IPS-18c (cell line): ENCODE measurements around the gene FRMPD4.

Experiments used
- H3K4me3 ChIP-seq: 2 replicates; pipeline ENCODE4 v1.7.0; 2013; ENCODE audit warnings: low read depth, mild to moderate bottlenecking, low read length, moderate library complexity; ENCODE audit not compliant: insufficient read depth
- H3K9me3 ChIP-seq: one replicate; pipeline ENCODE4 v1.6.1; 2013; ENCODE audit warnings: mild to moderate bottlenecking, low read length, moderate library complexity; ENCODE audit not compliant: control insufficient read depth, insufficient read depth

FRMPD4 gene

DNA sequence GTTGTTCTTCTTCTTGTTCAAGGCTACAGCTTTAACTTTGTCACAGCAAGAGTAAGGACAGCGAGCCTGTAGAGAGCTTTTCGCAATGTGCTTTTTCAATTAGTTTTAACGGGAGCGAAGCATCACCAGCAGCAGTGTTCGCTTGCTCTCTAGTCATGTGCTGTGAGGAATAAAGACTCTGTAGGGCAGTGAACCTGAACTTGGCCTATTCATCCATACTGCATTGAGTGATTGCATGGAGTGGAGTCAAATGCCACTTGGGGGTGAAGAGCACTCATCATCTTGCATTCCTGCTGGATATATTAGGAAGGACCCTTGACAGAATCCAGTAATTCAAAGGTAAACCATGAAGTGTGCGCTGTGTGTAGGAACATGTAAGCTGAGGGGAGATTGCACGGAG, 240.0 kb downstream of the FRMPD4 start:
- Histone ChIP-seq H3K4me3 (no peak overlapping the region), H3K9me3 (peaks cover 8% of the 10 kb centered on the region)

DNA sequence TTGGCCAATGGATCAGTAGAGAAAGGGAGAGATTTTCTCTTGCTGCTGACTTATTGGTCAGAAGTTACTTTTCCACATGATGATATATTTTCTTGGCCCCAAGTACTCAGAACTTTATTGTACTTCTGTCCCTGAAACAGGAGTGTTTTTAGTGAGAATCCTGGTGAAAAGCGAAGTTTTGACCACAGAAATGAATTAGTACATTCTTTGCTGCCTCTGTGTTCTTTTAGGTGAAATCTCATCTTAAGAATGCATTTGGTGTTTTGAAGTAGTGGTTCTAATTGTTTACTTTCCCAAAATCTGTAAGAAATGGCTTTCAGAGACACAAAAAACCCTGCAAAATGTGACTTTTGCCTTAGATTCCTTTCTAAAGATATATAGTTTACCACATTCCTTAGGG, 240.4 kb downstream of the FRMPD4 start:
- Histone ChIP-seq H3K4me3 (no peak overlapping the region), H3K9me3 (peaks cover 8% of the 10 kb centered on the region)

DNA sequence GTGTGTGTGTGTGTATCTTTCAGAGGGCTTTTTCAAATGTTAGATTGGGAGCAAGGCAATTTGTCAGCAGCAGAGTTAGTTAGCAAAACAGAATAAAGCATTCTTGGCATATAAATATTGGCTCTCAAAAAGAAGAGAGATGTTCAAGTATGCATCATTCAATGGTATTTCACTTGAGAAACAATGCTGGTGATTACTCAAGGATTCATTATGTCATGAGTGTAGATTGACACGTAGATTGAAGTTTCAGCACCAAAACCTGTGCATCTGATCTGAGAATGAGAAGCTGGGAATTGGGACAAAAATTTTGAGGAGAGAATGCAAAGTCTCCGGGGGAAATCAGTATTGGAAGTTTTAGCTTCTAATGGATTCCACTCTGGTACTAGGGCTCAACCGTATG, 241.4 kb downstream of the FRMPD4 start:
- peaks cover 8% of the 10 kb centered on the region for H3K9me3 ChIP-seq
- H3K4me3 ChIP-seq = no peak overlapping the region

DNA sequence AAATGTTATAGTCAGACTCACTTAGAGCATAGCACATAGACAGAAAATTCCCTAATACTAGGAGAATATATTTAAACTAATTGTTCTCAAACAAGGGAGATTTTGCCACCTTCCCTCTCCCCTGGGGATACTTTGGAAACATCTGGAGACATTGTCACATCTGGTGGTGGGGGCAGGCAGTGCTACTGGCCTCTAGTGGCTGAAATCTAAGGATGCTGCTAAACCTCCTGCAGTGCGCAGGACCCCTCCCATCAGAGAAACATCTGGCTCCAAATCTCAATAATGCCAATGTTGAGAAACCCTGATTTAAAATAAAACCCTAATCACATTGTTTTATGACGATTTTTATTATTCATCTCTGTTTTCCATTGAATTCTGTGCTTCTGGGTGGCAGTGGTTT, 244.9 kb downstream of the FRMPD4 start:
- Histone ChIP-seq H3K9me3 (no peaks in the 10 kb centered on the region), H3K4me3 (no peak overlapping the region)

DNA sequence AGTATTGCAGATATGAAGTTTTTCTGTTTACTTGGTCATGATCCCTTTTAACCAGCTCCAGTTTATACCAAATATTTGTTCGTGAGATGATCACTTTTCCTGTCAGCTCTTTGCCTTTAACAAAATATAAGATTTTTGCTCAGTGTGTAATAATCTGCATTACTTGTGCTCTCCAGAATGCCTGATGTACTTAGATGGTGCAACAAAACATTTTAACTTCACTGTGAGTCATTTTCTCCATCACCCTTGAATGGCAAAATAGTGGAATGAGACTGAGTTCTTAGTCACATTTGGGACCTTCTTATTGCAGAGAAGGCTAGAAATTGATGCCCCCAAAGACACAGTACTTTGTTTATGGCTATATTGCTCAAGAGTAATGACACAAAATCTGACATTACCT, 252.0 kb downstream of the FRMPD4 start:
- H3K9me3 ChIP-seq = no peaks in the 10 kb centered on the region
- H3K4me3 ChIP-seq = no peak overlapping the region

DNA sequence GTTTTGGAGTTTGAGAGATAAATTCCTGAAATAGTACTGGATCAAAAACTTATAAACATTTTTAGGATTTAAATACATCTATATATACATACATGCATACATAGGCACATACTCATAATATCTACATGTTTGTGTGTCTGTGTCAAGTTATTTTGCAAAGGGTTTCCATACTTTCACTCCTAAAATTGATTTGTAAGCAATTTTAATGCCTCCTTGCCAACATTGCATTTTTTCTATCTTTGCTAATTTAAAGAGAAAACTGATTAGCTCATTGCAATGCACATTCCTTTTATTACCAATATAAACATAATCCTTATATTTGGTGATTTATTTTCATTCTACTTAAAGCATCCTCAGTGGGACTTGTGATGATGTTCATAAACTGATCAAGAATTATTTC, 258.3 kb downstream of the FRMPD4 start:
- no peak overlapping the region for H3K4me3 ChIP-seq
- no peaks in the 10 kb centered on the region for H3K9me3 ChIP-seq

DNA sequence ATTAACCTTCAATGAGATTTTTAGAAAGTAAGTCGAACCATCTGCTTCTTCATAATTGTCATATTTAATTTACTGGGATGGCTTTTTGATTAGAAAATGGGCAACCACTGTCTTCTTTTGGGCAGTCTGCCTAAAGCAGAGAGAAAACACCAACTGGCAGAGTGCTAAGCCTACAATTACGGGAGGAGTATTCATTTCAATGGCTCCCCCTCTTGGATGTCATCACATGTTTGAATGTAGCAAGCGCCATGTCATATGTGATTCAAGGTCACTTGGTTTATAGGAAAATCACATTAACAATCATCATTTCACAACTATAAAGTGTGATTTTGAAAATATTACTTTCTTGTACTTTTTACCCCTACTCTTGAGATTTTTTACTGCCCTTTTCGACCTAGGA, 261.9 kb downstream of the FRMPD4 start:
- Histone ChIP-seq H3K9me3 (peaks cover 2% of the 10 kb centered on the region), H3K4me3 (no peak overlapping the region)

DNA sequence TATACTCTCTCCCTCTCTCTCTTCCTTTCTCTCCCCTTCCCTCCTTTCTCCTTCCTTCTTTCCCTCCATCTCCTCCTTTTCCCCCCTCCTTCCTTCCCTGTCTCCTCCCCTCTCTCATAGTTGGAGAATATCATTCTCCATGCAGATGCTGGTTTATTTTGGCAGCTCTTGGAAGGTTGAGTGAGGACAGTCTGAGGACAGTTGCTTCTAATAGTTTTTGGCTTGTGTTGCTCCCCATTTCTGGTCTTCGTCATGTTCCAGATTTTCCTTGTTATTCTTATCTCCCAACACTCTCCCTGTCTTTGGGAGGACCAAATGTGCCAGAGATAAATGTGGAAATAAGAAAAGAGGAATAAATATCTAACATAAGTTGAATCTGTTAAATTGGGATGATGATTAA, 263.0 kb downstream of the FRMPD4 start:
- no peak overlapping the region for H3K4me3 ChIP-seq

DNA sequence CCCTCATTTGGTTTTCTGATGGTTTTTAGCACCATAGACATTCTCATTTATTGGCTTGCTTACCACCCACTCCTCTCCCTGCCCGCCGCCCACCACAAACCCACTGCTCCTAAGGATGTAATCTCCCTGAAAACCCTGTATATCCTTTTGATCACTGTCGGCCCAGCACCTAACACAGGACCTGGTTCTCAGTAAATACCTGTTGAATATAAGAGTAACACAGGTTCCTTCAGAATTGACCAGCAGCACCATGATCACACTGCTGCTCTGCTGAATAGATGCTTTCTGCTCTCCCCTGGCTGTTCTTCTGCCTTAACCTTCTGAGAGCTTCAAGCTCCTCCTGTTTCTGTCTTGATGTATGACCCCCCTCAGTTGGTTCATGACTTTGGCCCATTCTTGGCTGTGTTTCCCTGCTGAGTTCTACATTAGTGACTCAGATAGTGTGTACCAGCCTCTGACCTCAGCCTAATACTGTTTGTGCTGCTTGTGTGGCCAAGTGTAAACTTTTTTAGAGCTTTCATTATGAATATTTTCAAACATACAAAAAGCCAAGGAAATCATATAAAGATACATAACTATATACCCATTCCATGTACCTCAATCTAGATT, 265.3 kb downstream of the FRMPD4 start:
- Histone ChIP-seq H3K4me3 (no peak overlapping the region), H3K9me3 (peaks cover 2% of the 10 kb centered on the region)

More for the DNA sequence above, 263.0 kb downstream of the FRMPD4 start:
- peaks cover 2% of the 10 kb centered on the region for H3K9me3 ChIP-seq

DNA sequence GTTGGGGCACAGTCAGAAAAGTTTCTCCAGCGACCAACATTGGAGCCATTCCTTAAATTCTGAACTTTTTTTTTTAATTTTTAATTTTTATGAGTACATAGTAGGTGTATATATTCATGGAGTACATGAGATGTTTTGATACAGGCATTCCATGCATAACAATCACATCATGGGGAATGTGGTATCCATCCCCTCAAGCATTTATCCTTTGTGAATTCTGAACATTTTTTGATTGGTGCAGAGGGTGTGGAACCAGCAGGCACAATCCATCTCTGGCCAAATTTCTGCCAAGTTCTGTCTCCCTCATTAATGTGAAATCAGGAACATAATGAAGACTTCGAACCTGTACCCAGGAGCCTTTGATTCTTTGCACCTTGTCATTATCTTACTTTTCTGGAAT, 267.0 kb downstream of the FRMPD4 start:
- H3K9me3 ChIP-seq = peaks cover 2% of the 10 kb centered on the region
- H3K4me3 ChIP-seq = no peak overlapping the region

DNA sequence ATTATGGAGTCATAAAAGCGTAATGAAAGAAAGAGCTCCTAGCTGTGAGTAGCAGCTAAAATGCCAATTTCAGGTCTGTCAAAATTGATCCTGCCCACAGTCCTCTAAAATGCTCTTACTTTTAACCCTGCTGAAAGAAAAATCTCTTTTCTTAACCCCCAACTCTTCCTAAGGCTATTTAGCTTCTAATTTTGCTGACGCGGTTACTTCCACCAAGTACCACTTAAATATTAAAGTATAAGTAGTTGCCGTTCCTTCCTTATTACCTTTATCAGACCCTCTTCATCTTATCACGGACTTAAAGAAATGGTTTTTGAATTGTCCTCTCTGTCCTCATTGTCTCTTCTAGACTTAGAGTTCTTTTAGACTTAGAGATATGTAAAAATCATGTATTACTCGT, 272.2 kb downstream of the FRMPD4 start:
- Histone ChIP-seq H3K9me3 (no peaks in the 10 kb centered on the region), H3K4me3 (no peak overlapping the region)

DNA sequence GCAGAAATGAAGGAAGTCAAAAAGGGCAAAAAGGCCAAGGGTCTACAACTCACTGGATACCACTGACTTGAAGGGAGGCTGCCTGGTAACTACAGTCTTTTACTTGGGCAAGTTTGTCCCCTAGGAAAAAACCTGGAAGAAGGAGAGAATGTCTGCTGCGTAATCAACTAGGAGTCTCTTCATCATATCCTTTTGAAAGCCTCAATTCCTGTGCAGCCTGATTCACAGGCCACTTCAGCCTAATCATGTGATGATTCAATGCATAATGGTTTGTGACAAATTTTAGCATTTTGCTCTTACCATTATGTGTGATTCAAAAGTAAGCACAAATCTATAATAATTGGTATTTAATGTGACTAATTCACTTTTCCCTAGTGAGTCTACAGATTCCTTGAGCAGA, 273.6 kb downstream of the FRMPD4 start:
- no peak overlapping the region for H3K4me3 ChIP-seq
- no peaks in the 10 kb centered on the region for H3K9me3 ChIP-seq

DNA sequence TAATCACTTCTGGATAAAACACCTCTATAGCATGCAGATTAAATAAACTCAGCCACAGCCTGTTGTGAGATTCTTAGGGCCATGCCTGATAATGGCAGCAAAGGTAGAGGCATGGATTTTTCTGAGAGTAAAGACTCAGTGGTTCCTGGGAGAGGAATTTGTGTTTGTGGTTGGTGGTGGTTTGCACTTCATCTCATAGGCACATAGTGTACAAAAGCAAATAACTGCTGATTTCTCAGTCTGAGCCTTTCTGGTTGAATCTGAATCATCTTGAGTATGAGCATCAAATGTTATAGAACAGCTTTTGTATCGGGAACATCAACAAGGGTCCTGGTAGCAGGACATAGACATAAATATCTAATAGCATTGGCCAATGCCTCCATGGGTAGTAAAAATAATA, 274.3 kb downstream of the FRMPD4 start:
- H3K4me3 ChIP-seq = no peak overlapping the region
- no peaks in the 10 kb centered on the region for H3K9me3 ChIP-seq

DNA sequence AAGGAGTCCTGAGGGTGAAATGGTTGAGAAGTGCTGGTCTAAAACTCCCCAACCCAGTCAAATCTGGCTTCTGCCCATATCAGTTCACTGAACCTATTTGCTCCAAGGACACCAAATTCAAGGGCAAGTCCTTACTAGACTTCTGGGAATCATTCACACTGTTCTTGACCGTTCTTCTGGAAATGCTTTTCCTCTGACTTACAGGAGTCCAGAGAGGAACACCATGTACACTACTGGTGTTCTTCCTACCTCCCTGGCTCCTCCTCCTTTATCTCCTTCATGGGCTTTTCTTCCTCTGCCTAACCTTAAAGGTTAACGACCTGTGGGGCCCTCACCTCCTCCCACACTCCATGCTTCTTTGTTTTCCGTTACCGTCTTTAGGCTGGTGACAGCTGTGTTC, 281.3 kb downstream of the FRMPD4 start:
- H3K4me3 ChIP-seq = no peak overlapping the region

DNA sequence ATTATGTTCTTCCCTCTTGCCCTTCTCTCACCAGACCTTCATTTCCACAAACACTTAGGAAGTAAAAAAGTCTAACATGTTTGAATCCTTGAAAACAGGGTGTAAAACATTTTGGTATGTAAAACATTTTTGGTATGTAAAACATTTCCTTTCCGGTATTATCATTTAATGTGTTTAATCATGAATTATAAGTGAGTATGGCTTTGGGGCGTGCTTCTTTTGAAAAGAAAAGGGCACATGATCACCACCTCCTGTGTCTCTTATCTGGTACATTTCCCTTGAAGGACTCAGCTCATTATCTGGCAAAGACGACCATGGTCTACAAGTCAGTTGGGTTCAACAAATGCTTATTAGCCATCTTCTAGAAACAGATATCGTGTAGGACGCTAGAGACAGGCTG, 283.6 kb downstream of the FRMPD4 start:
- no peak overlapping the region for H3K4me3 ChIP-seq
- peaks cover 8% of the 10 kb centered on the region for H3K9me3 ChIP-seq

More for the DNA sequence above, 281.3 kb downstream of the FRMPD4 start:
- H3K9me3 ChIP-seq = peaks cover 4% of the 10 kb centered on the region

DNA sequence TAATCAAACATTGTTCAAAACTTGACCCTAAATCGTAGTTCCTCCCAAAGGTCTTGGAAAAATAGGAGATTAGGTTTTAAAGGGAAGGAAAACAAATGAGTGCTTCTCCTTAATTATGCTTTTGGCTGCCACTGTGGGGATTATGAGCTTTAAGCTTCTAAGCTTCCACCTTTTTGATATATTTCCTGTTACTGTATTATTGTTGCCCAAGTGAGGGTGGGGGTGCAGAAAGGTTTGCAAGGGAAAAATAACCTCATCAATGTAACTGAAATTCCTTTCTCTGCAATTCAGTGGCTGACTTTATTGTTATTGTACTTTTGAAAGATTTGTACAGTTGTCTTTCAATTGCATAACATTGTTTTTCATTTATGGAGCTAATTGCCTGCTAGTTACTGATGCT, 285.1 kb downstream of the FRMPD4 start:
- H3K4me3 ChIP-seq = no peak overlapping the region

DNA sequence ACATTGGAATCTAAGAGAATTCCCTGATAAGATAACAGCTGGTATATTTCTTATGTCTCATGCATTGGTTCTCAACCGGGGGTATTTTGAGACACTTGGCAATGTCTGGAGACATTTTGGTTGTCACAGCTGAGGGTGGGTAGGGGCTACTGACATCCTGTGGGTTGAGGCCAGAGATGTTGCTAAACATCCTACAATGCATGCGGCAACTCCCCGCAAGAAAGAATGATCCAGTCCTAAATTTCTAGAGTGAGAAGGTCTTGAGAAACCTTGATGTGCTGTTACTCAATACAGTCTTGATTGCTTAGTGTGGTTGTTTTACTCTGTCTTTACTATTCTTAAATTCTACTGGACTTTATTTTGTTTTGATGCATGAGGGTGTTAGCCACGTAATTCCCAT, 287.2 kb downstream of the FRMPD4 start:
- Histone ChIP-seq H3K4me3 (no peak overlapping the region), H3K9me3 (peaks cover 3% of the 10 kb centered on the region)

More for the DNA sequence above, 285.1 kb downstream of the FRMPD4 start:
- peaks cover 8% of the 10 kb centered on the region for H3K9me3 ChIP-seq

DNA sequence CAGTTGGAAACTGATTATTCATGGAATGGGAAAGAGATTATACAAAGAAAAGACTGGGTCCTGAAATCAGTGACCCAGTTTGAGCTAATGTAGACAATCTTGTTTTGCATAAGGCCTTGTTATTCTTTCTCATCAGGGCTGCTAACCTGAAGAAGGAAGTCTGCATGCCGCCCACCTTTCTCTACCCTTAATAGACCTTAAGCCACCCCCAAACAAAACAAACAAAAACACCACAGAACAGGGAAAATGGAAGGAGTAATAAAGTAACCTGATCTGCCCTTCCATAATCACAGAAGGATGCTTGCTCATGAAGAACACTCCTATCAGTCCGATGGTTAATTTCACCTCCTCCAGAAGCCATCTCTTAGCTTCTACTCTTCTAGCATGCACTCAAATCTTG, 288.1 kb downstream of the FRMPD4 start:
- H3K4me3 ChIP-seq = no peak overlapping the region
- peaks cover 3% of the 10 kb centered on the region for H3K9me3 ChIP-seq

DNA sequence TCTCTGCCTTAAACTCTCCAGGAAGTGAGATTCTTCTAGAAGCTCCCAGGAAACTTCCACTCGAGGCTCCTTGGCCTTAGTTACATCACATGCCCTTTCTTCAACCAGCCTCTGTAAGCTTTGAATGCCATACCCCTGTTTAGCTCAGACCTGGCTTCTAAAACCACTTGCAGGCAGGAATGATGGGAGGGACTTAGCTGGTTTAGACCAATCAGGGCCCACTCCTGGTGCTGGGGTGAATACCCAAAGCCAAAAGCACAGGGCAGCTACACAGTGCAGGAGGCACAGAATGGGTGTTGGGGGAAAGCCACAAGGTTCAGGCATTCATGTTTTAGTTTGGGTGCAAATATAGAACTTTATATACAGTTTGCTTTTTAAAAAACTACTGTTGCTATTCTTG, 296.2 kb downstream of the FRMPD4 start:
- Histone ChIP-seq H3K9me3 (peaks cover 2% of the 10 kb centered on the region), H3K4me3 (no peak overlapping the region)
